HepG2 (cell line): ENCODE data around the gene CH25H. TPM values are rescaled to one million over a fixed set of nuclear protein-coding genes. Genes with fewer than 3 reads are reported as not detected.
"Not testable (repeated sequence)": the region's sequence is repeated elsewhere in the genome, so short reads cannot be mapped to it uniquely, and the experiment has no call there.

Experiments used
- ATAC-seq: fragments of 200-7000 bp; cut with Tn5 transposase; 3 replicates; pipeline ENCODE4 v1.9.1; 2020; ENCODE audit warnings: mild to moderate bottlenecking, moderate library complexity
- BruUV-seq: library from RNA; stranded (reverse); fragments of 400-500 nt; replicated peaks from 2 replicates; lab custom pipeline; 2021; lab: Mats Ljungman, UMichigan
- CTCF ChIA-PET: fragments of 300-600 bp; formaldehyde crosslinking; extraction: SDS; loops from one replicate; lab custom pipeline; 2021; ENCODE audit warnings: low total read pairs, inconsistent platforms, low intra/inter-chr PET ratio; lab: Yijun Ruan, JAX
- POLR2A ChIA-PET: fragments of 350-600 bp; sonication (Branson Sonifier 250); formaldehyde crosslinking; loops from one replicate; lab custom pipeline; 2020; ENCODE audit warnings: antibody characterized with exemption, inconsistent platforms; lab: Yijun Ruan, JAX
- DNase-seq: peaks from one replicate; pipeline ENCODE4 v3.0.0-alpha.2; 2015; ENCODE audit warnings: low spot score
- FAIRE-seq: peaks from 3 replicates; lab custom pipeline; 2011; peaks lifted over from hg19 to GRCh38; lab: Jason Lieb, UNC
- H2AFZ ChIP-seq: one replicate; pipeline ENCODE4 v1.6.1; 2011; ENCODE audit warnings: low read length, inconsistent platforms
- H3K27ac ChIP-seq: fragments of 300-600 bp; 3 replicates; pipeline ENCODE4 v1.8.0; 2011; ENCODE audit warnings: mixed run types, mild to moderate bottlenecking, mixed read lengths, low read length, inconsistent platforms; ENCODE audit not compliant: insufficient read depth; ENCODE audit errors: extremely low read length
- H3K27me3 ChIP-seq, 2 experiments: fragments of 200-600 bp in 1 of 2; 2 replicates in 1 of 2; 3 replicates in 1 of 2; pipeline versions ENCODE4 v1.6.0 to v1.8.0; 2011; ENCODE audit warnings: low read length in 2 of 2, mild to moderate bottlenecking in 2 of 2, moderate library complexity in 2 of 2, inconsistent platforms in 1 of 2; ENCODE audit not compliant: insufficient read depth in 2 of 2, control insufficient read depth in 1 of 2
- H3K36me3 ChIP-seq, 2 experiments: fragments of 200-600 bp in 1 of 2; replicated peaks in 1 of 2; 2 replicates in 1 of 2; 3 replicates in 1 of 2; pipeline versions ENCODE4 v1.5.1 to v1.8.0; 2011; ENCODE audit warnings: low read length in 2 of 2, inconsistent platforms in 1 of 2; ENCODE audit not compliant: insufficient read depth in 2 of 2, control insufficient read depth in 1 of 2
- H3K4me1 ChIP-seq: 2 replicates; pipeline ENCODE4 v1.5.1; 2012; ENCODE audit warnings: low read length, inconsistent platforms; ENCODE audit not compliant: insufficient read depth
- H3K4me2 ChIP-seq: 2 replicates; pipeline ENCODE4 v1.6.0; 2011; ENCODE audit warnings: low read depth, low read length, inconsistent platforms
- H3K4me3 ChIP-seq, 3 experiments: fragments of 200-600 bp in 1 of 3; sonication (generic), shearing (Covaris generic) in 1 of 3; replicated peaks in 1 of 3; 2 replicates each; pipeline ENCODE4 v1.5.1; 2011 to 2016; ENCODE audit warnings: low read length in 3 of 3, inconsistent platforms in 2 of 3, low read depth in 2 of 3, mild to moderate bottlenecking in 2 of 3, control low read depth in 1 of 3, mixed read lengths in 1 of 3; ENCODE audit not compliant: insufficient read depth in 1 of 3
- H3K79me2 ChIP-seq: one replicate; pipeline ENCODE4 v1.6.1; 2011; ENCODE audit warnings: low read length, inconsistent platforms; ENCODE audit not compliant: insufficient read depth
- H3K9ac ChIP-seq: 2 replicates; pipeline ENCODE4 v1.6.0; 2011; ENCODE audit warnings: mild to moderate bottlenecking, low read depth, low read length, inconsistent platforms; ENCODE audit not compliant: insufficient read depth
- H3K9me3 ChIP-seq: 2 replicates; pipeline ENCODE4 v1.5.1; 2012; ENCODE audit warnings: mild to moderate bottlenecking, low read length
- H4K20me1 ChIP-seq: 2 replicates; pipeline ENCODE4 v1.6.0; 2011; ENCODE audit warnings: inconsistent platforms, mild to moderate bottlenecking, low read length, moderate library complexity; ENCODE audit not compliant: insufficient read depth
- MEF2D ChIP-seq: sonication (generic); formaldehyde crosslinking; IDR thresholded peaks from 2 replicates; pipeline ENCODE4 v1.5.1; 2020; ENCODE audit warnings: mild to moderate bottlenecking, missing genetic modification reagents
- TAF15 ChIP-seq: fragments of 200-400 bp; formaldehyde crosslinking; IDR thresholded peaks from one replicate; pipeline ENCODE4 v1.6.1; 2018; ENCODE audit warnings: mild to moderate bottlenecking, low read depth, low read length; ENCODE audit not compliant: poor library complexity, severe bottlenecking
- ZBTB33 ChIP-seq: sonication (generic); formaldehyde crosslinking; IDR thresholded peaks from 2 replicates; pipeline ENCODE4 v1.4.0; 2020; ENCODE audit warnings: missing genetic modification reagents
- ZNF709 ChIP-seq: sonication (generic); formaldehyde crosslinking; IDR thresholded peaks from 2 replicates; pipeline ENCODE4 v1.5.0; 2020; ENCODE audit warnings: mild to moderate bottlenecking, missing genetic modification reagents
- WGBS: methylation state at CpG from one replicate; pipeline ENCODE4 v1.1.6; 2017; ENCODE audit warnings: low lambda C conversion rate; 5-methylcytosine and 5-hydroxymethylcytosine counted together
- in situ Hi-C: cut with HindIII; loops from 2 replicates; pipeline ENCODE4 v1.10.0; 2017; ENCODE audit warnings: low pct_unique_long_range_greater_than_20kb; ENCODE audit not compliant: extremely low pct_ligation_motif_present
- intact Hi-C: fragments of 100-400 bp; cut with micrococcal nuclease; formaldehyde crosslinking; loops from one replicate; pipeline ENCODE4 v1.10.0; 2022; ENCODE audit not compliant: unreplicated experiment
- polyA plus RNA-seq, 8 experiments: library from polyadenylated mRNA; depleted of rRNA in 3 of 8; stranded (reverse) in 7 of 8; unstranded in 1 of 8; fragments of >200 nt; fragmentation: Illumina TruSeq in 4 of 8; extraction: Trizol in 4 of 8; gene quantifications; 2 replicates each; pipeline versions ENCODE4 v1.2.1 to v1.2.3, GENCODE V29; 2011 to 2016; ENCODE audit warnings: low read depth in 4 of 8, missing spikeins in 1 of 8, mixed read lengths in 1 of 8; ENCODE audit not compliant: insufficient read depth in 1 of 8
- total RNA-seq, 5 experiments: library from RNA; depleted of rRNA; stranded (reverse); fragments of >200 nt; fragmentation: Illumina TruSeq; extraction: Trizol; gene quantifications; 2 replicates each; pipeline ENCODE4 v1.2.3, GENCODE V29; 2016; ENCODE audit warnings: low read depth in 1 of 5

The CH25H gene
- total and polyA plus RNA-seq, 2 of the 13 experiments (the other 11 are each of a cell fraction or from before 2014, with no cell fraction given): not detected

- BruUV-seq, H3K4me3 ChIP-seq, H3K9ac ChIP-seq, H3K4me2 ChIP-seq, in situ Hi-C loops, intact Hi-C loops, ATAC-seq, H3K79me2 ChIP-seq, CTCF ChIA-PET, H2AFZ ChIP-seq, DNase-seq, H3K4me1 ChIP-seq, H3K27ac ChIP-seq, H3K9me3 ChIP-seq, POLR2A ChIA-PET, FAIRE-seq, H3K27me3 ChIP-seq, H3K36me3 ChIP-seq, H4K20me1 ChIP-seq: not testable (repeated sequence)
- 25% methylated on average over 3 of the region's 3 CpGs for WGBS
Measured at GRCh38 chr10:89191301-89191700, 15.8 kb downstream of the CH25H start.

GRCh38 chr10:89189211-89189734 is 17.8 kb downstream of the CH25H start:
- Histone ChIP-seq H3K4me3 (no peak overlapping the region), H3K9ac (no peak overlapping the region), H3K9me3 (no peaks in the 10 kb centered on the region), H4K20me1 (no peaks in the 10 kb centered on the region), H3K36me3 (no peaks in the 10 kb centered on the region), H3K27me3 (no peaks in the 10 kb centered on the region), H3K4me2 (no peak overlapping the region), H3K79me2 (no peaks in the 10 kb centered on the region), H2AFZ (no peak overlapping the region), H3K27ac (no peak overlapping the region), H3K4me1 (no peaks in the 10 kb centered on the region)
- ChIA-PET CTCF (no interaction called here), POLR2A (no interaction called here)
- intact Hi-C loops (no loop called here), in situ Hi-C loops (no loop called here)
- ATAC-seq (no peak), FAIRE-seq (no peak), DNase-seq (no peak)
- no peak for TF ChIP-seq ZBTB33
- no peak for TF ChIP-seq MEF2D (CRISPR knock-in tag)
- TF ChIP-seq ZNF709 (CRISPR knock-in tag): no peak
- no peak for TF ChIP-seq TAF15
- BruUV-seq: no TSS peak
- 31% methylated on average over 2 of the region's 2 CpGs for WGBS
